HepG2 (cell line): ENCODE data around the gene DGKG. TPM values are rescaled to one million over a fixed set of nuclear protein-coding genes. Genes with fewer than 3 reads are reported as not detected.

ENCODE experiments used
- FOXK1 ChIP-seq: sonication (generic); formaldehyde crosslinking; IDR thresholded peaks from 2 replicates; pipeline ENCODE4 v1.4.0; 2020; ENCODE audit warnings: low read depth, missing genetic modification reagents, borderline replicate concordance
- IRX3 ChIP-seq: sonication (generic); formaldehyde crosslinking; IDR thresholded peaks from 2 replicates; pipeline ENCODE4 v1.8.1; 2023; ENCODE audit warnings: mild to moderate bottlenecking, low read depth, missing genetic modification reagents, borderline replicate concordance
- JDP2 ChIP-seq: sonication (generic); formaldehyde crosslinking; IDR thresholded peaks from 2 replicates; pipeline ENCODE4 v1.8.1; 2022; ENCODE audit warnings: missing genetic modification reagents, borderline replicate concordance
- NFYB ChIP-seq: sonication (generic); formaldehyde crosslinking; IDR thresholded peaks from 2 replicates; pipeline ENCODE4 v1.4.0; 2020; ENCODE audit warnings: missing genetic modification reagents
- PHF8 ChIP-seq: sonication (generic); formaldehyde crosslinking; IDR thresholded peaks from 2 replicates; pipeline ENCODE4 v1.5.0; 2020; ENCODE audit warnings: missing genetic modification reagents
- PTBP1 ChIP-seq: fragments of 200-400 bp; formaldehyde crosslinking; IDR thresholded peaks from 2 replicates; pipeline ENCODE4 v1.6.1; 2018; ENCODE audit warnings: low read length, low read depth; ENCODE audit not compliant: poor library complexity, severe bottlenecking
- RORA ChIP-seq: sonication (generic); formaldehyde crosslinking; IDR thresholded peaks from 2 replicates; pipeline ENCODE4 v1.5.0; 2020; ENCODE audit warnings: mild to moderate bottlenecking, missing genetic modification reagents, moderate library complexity
- ZBED4 ChIP-seq: sonication (generic); formaldehyde crosslinking; IDR thresholded peaks from 2 replicates; pipeline ENCODE4 v1.4.0; 2020; ENCODE audit warnings: missing genetic modification reagents, borderline replicate concordance
- ZBTB7A ChIP-seq: sonication (generic); formaldehyde crosslinking; IDR thresholded peaks from 2 replicates; pipeline ENCODE4 v1.8.0; 2022; ENCODE audit warnings: mild to moderate bottlenecking, missing genetic modification reagents
- ZMAT3 ChIP-seq: sonication (generic); formaldehyde crosslinking; conservative IDR thresholded peaks from 2 replicates; pipeline ENCODE4 v1.7.0; 2021; ENCODE audit warnings: missing genetic modification reagents
- ZNF280D ChIP-seq: sonication (generic); formaldehyde crosslinking; IDR thresholded peaks from 2 replicates; pipeline ENCODE4 v1.5.1; 2020; ENCODE audit warnings: mild to moderate bottlenecking, missing genetic modification reagents
- ZNF329 ChIP-seq: sonication (generic); formaldehyde crosslinking; IDR thresholded peaks from 2 replicates; pipeline ENCODE4 v1.9.0; 2021; ENCODE audit warnings: low read depth, mild to moderate bottlenecking, missing genetic modification reagents
- ZNF335 ChIP-seq: sonication (generic); formaldehyde crosslinking; IDR thresholded peaks from 2 replicates; pipeline ENCODE4 v1.4.0; 2020; ENCODE audit warnings: missing genetic modification reagents
- ZNF670 ChIP-seq: sonication (generic); formaldehyde crosslinking; IDR thresholded peaks from 2 replicates; pipeline ENCODE4 v1.8.0; 2022; ENCODE audit warnings: mild to moderate bottlenecking, missing genetic modification reagents, borderline replicate concordance
- ZNF678 ChIP-seq: sonication (generic); formaldehyde crosslinking; IDR thresholded peaks from 2 replicates; pipeline ENCODE4 v1.4.0; 2020; ENCODE audit warnings: mild to moderate bottlenecking, missing genetic modification reagents
- polyA plus RNA-seq, 8 experiments: library from polyadenylated mRNA; depleted of rRNA in 3 of 8; stranded (reverse) in 7 of 8; unstranded in 1 of 8; fragments of >200 nt; fragmentation: Illumina TruSeq in 4 of 8; extraction: Trizol in 4 of 8; gene quantifications; 2 replicates each; pipeline versions ENCODE4 v1.2.1 to v1.2.3, GENCODE V29; 2011 to 2016; ENCODE audit warnings: low read depth in 4 of 8, missing spikeins in 1 of 8, mixed read lengths in 1 of 8; ENCODE audit not compliant: insufficient read depth in 1 of 8
- total RNA-seq, 5 experiments: library from RNA; depleted of rRNA; stranded (reverse); fragments of >200 nt; fragmentation: Illumina TruSeq; extraction: Trizol; gene quantifications; 2 replicates each; pipeline ENCODE4 v1.2.3, GENCODE V29; 2016; ENCODE audit warnings: low read depth in 1 of 5

The DGKG gene
- total and polyA plus RNA-seq, 2 of the 13 experiments (the other 11 are each of a cell fraction or from before 2014, with no cell fraction given) = 3.8 to 6.2 TPM

GRCh38 chr3:186241910-186242821 lies 119.9 kb downstream of the DGKG start (continued):
- TF ChIP-seq ZNF280D (CRISPR knock-in tag) (no peak), NFYB (CRISPR knock-in tag) (no peak), FOXK1 (CRISPR knock-in tag) (0 out of 2 replicates have a peak, but pooled peaks have one; percentile 29), ZNF670 (CRISPR knock-in tag) (no peak), ZNF329 (no peak), PTBP1 (no peak), ZMAT3 (CRISPR knock-in tag) (no peak), JDP2 (CRISPR knock-in tag) (no peak), ZBTB7A (CRISPR knock-in tag) (no peak), ZNF335 (peak; percentile 82), ZBED4 (CRISPR knock-in tag) (peak; percentile 54; the same call in 1 of the 2 replicates), PHF8 (CRISPR knock-in tag) (peak; percentile 79), ZNF678 (CRISPR knock-in tag) (no peak), IRX3 (CRISPR knock-in tag) (0 out of 2 replicates have a peak, but pooled peaks have one; percentile 33), RORA (CRISPR knock-in tag) (no peak)
